NCI-H187 (cell line): Measurements from ENCODE around the gene RTKN2.
"Not testable (repeated sequence)": the region's sequence is repeated elsewhere in the genome, so short reads cannot be mapped to it uniquely, and the experiment has no call there.

Experiments
- DNase-seq, 2 experiments: peaks; one replicate each; lab custom pipeline; 2025; lab: John Stamatoyannopoulos, UW

The RTKN2 gene

GRCh38 chr10:62268399-62269114 lies at the start of gene RTKN2:
Gene RTKN2 (minus strand): TSS chr10:62268844. CDS start chr10:62268610, 234 bp downstream.
- DNase-seq, result peak; percentile 40 to 74

GRCh38 chr10:62317257-62317656 lies 48.6 kb upstream of the RTKN2 start:
- no peak for DNase-seq

GRCh38 chr10:62309254-62309653 lies 40.6 kb upstream of the RTKN2 start:
- DNase-seq, result no peak

GRCh38 chr10:62308101-62308500 lies 39.5 kb upstream of the RTKN2 start:
- no peak for DNase-seq

- DNase-seq, result no peak
These were observed 39.0 kb upstream of the RTKN2 start for GRCh38 chr10:62307635-62308034.

- no peak for DNase-seq
These were observed 38.0 kb upstream of the RTKN2 start for GRCh38 chr10:62306663-62307062.

GRCh38 chr10:62305813-62306212 lies 37.2 kb upstream of the RTKN2 start:
- no peak for DNase-seq

- no peak for DNase-seq
These were observed 35.3 kb upstream of the RTKN2 start for GRCh38 chr10:62303922-62304321.

GRCh38 chr10:62302760-62303159 lies 34.1 kb upstream of the RTKN2 start:
- DNase-seq, result no peak

- DNase-seq, result no peak
These were observed 29.2 kb upstream of the RTKN2 start for GRCh38 chr10:62297857-62298256.

- DNase-seq, result no peak
These were observed 15.6 kb upstream of the RTKN2 start for GRCh38 chr10:62284221-62284620.

- DNase-seq, result not testable (repeated sequence)
These were observed 12.7 kb upstream of the RTKN2 start for GRCh38 chr10:62281348-62281747.

- not testable (repeated sequence) for DNase-seq
These were observed 11.7 kb upstream of the RTKN2 start for GRCh38 chr10:62280392-62280791.

- no peak for DNase-seq
These were observed 9.8 kb upstream of the RTKN2 start for GRCh38 chr10:62278441-62278910.

- no peak for DNase-seq
These were observed 9.3 kb upstream of the RTKN2 start for GRCh38 chr10:62277971-62278370.

- no peak for DNase-seq
These were observed 1.4 kb upstream of the RTKN2 start for GRCh38 chr10:62270020-62270419.

- no peak for DNase-seq
These were observed 631 bp downstream of the RTKN2 start for GRCh38 chr10:62268027-62268398.

GRCh38 chr10:62266611-62267010 lies 2.0 kb downstream of the RTKN2 start:
- DNase-seq, result no peak

GRCh38 chr10:62266147-62266546 lies 2.5 kb downstream of the RTKN2 start:
- no peak for DNase-seq

GRCh38 chr10:62264702-62265436 lies 3.8 kb downstream of the RTKN2 start:
- DNase-seq, result no peak

- DNase-seq, result no peak
These were observed 4.5 kb downstream of the RTKN2 start for GRCh38 chr10:62264126-62264525.

GRCh38 chr10:62261666-62262065 lies 7.0 kb downstream of the RTKN2 start:
- no peak for DNase-seq

GRCh38 chr10:62259998-62260397 lies 8.6 kb downstream of the RTKN2 start:
- DNase-seq, result no peak
